Measurements from ENCODE around the gene SLC9A9. TPM values are rescaled to one million over a fixed set of nuclear protein-coding genes. Genes with fewer than 3 reads are reported as not detected.
"Not testable (repeated sequence)": the region's sequence is repeated elsewhere in the genome, so short reads cannot be mapped to it uniquely, and the experiment has no call there.

SLC9A9 gene
- total RNA-seq, 2 donors from 2014 or later = 29.6 to 60.1 TPM

GRCh38 chr3:143707848-143708247 is 140.4 kb downstream of the SLC9A9 start:
- TF ChIP-seq, protein P1, sequence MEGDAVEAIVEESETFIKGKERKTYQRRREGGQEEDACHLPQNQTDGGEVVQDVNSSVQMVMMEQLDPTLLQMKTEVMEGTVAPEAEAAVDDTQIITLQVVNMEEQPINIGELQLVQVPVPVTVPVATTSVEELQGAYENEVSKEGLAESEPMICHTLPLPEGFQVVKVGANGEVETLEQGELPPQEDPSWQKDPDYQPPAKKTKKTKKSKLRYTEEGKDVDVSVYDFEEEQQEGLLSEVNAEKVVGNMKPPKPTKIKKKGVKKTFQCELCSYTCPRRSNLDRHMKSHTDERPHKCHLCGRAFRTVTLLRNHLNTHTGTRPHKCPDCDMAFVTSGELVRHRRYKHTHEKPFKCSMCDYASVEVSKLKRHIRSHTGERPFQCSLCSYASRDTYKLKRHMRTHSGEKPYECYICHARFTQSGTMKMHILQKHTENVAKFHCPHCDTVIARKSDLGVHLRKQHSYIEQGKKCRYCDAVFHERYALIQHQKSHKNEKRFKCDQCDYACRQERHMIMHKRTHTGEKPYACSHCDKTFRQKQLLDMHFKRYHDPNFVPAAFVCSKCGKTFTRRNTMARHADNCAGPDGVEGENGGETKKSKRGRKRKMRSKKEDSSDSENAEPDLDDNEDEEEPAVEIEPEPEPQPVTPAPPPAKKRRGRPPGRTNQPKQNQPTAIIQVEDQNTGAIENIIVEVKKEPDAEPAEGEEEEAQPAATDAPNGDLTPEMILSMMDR (IDR thresholded peaks at IDR 0.05) = no peak
- no peak overlapping the region for H3K27ac ChIP-seq
- no peak for ATAC-seq (ENCODE audit: insufficient number of reproducible peaks, low FRiP score, low read depth)

DNA sequence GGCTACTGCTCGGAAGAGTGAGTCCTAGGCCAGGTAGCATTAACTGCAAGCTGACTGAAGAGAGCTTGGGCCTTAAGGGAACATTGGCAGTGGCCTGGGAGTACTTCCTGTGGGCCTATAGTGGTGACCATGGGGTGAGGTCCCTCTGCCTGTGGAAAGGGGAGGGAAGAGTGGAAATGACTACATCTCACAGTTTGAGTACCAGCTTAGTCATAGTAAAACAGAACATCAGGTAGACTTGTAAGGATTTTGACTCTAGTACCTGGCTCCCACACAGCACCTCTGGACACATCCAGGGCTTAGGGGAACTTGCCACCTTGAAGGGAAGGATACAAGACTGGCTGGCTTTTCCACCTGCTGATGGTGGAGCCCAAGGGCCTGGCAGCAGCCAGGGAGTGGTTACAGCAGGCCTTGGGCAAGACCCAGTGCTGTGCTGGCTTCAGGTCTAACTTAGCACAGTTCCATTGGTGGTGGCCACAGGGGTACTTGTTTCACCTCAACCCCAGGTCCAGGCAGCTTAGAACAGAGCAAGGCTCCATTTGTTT is 147.8 kb downstream of the SLC9A9 start:
- no peak for ATAC-seq (ENCODE audit: insufficient number of reproducible peaks, low FRiP score, low read depth)
- Histone ChIP-seq H3K36me3 (no peaks in the 10 kb centered on the region), H3K9me3 (no peaks in the 10 kb centered on the region), H3K4me3 (no peak overlapping the region), H3K27me3 (replicated peaks; ENCODE audit: insufficient read depth) (no peaks in the 10 kb centered on the region), H3K27ac (no peak overlapping the region), H3K4me1 (ENCODE audit: control insufficient read depth in 1 of 2, low read depth in 2 of 2) (peaks cover 0 to 5% of the 10 kb centered on the region in 2 donors)
- TF ChIP-seq, protein P1 (IDR thresholded peaks at IDR 0.05) = no peak
- DNase-seq (ENCODE audit: low spot score) = no peak

More at GRCh38 chr3:143707848-143708247, 140.4 kb downstream of the SLC9A9 start:
- Histone ChIP-seq H3K27me3 (replicated peaks; ENCODE audit: insufficient read depth) (no peaks in the 10 kb centered on the region), H3K36me3 (no peaks in the 10 kb centered on the region), H3K4me1 (ENCODE audit: control insufficient read depth in 1 of 2, low read depth in 2 of 2) (no peaks in the 10 kb centered on the region), H3K4me3 (no peak overlapping the region), H3K9me3 (no peaks in the 10 kb centered on the region)
- no peak for DNase-seq (ENCODE audit: low spot score)

GRCh38 chr3:143699424-143699823 is 148.8 kb downstream of the SLC9A9 start:
- H3K36me3 ChIP-seq = no peaks in the 10 kb centered on the region
- no peak for ATAC-seq (ENCODE audit: insufficient number of reproducible peaks, low FRiP score, low read depth)
- DNase-seq (ENCODE audit: low spot score) = no peak
- no peak overlapping the region for H3K27ac ChIP-seq
- H3K9me3 ChIP-seq = no peaks in the 10 kb centered on the region
- peaks cover 0 to 5% of the 10 kb centered on the region in 2 donors for H3K4me1 ChIP-seq (ENCODE audit: control insufficient read depth in 1 of 2, low read depth in 2 of 2)
- no peaks in the 10 kb centered on the region for H3K27me3 ChIP-seq (replicated peaks; ENCODE audit: insufficient read depth)
- no peak overlapping the region for H3K4me3 ChIP-seq
- TF ChIP-seq, protein P1 (IDR thresholded peaks at IDR 0.05) = no peak

DNA sequence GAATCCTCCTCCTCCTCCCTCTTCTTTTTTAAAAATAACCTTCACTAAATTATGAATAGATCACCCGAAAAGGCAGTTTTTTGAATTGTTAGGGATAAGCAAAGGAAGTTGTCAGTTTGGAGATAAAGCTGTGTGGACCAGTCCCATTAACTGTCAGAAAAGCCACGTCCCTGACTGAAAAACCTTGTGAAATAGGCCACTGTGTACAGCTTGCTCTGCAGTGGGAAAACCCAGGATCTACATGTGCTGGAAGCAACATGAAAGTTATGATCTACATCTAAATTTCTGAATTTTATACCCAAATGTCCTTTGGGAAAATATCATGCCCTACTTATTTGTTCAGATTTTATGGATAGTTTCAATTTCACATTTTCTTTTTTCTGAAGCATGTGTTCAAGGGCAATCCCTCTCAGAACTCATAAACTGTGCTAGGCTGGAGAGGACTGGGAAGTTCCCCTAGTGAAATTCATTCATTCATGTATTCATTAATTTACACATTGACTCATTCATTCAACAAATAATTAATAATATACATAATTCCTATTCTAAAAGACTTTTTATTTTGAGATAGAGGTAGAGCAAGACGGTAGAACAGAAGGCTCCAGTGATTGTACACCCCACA is 149.5 kb downstream of the SLC9A9 start:
- H3K27ac ChIP-seq = no peak overlapping the region
- H3K9me3 ChIP-seq = no peaks in the 10 kb centered on the region
- DNase-seq (ENCODE audit: low spot score) (no peak), ATAC-seq (ENCODE audit: insufficient number of reproducible peaks, low FRiP score, low read depth) (no peak)
- TF ChIP-seq, protein P1 (IDR thresholded peaks at IDR 0.05) = no peak
- peaks cover 0 to 5% of the 10 kb centered on the region in 2 donors for H3K4me1 ChIP-seq (ENCODE audit: control insufficient read depth in 1 of 2, low read depth in 2 of 2)
- H3K36me3 ChIP-seq = no peaks in the 10 kb centered on the region
- no peaks in the 10 kb centered on the region for H3K27me3 ChIP-seq (replicated peaks; ENCODE audit: insufficient read depth)
- H3K4me3 ChIP-seq = no peak overlapping the region

- ATAC-seq (ENCODE audit: insufficient number of reproducible peaks, low FRiP score, low read depth) (no peak), DNase-seq (ENCODE audit: low spot score) (no peak)
- H3K36me3 ChIP-seq = no peaks in the 10 kb centered on the region
- no peaks in the 10 kb centered on the region for H3K27me3 ChIP-seq (replicated peaks; ENCODE audit: insufficient read depth)
- H3K4me1 ChIP-seq (ENCODE audit: control insufficient read depth in 1 of 2, low read depth in 2 of 2) = peaks cover 0 to 5% of the 10 kb centered on the region in 2 donors
- TF ChIP-seq, protein P1 (IDR thresholded peaks at IDR 0.05) = no peak
- H3K27ac ChIP-seq = no peak overlapping the region
- no peak overlapping the region for H3K4me3 ChIP-seq
- H3K9me3 ChIP-seq = no peaks in the 10 kb centered on the region
Observed at GRCh38 chr3:143697975-143698374, 150.3 kb downstream of the SLC9A9 start.

- DNase-seq (ENCODE audit: low spot score); ATAC-seq (ENCODE audit: insufficient number of reproducible peaks, low FRiP score, low read depth); H3K27me3 ChIP-seq (replicated peaks; ENCODE audit: insufficient read depth); H3K9me3 ChIP-seq; H3K4me3 ChIP-seq; H3K36me3 ChIP-seq; H3K4me1 ChIP-seq (ENCODE audit: control insufficient read depth in 1 of 2, low read depth in 2 of 2); H3K27ac ChIP-seq: not testable (repeated sequence)
Observed at GRCh38 chr3:143695333-143695732, 152.9 kb downstream of the SLC9A9 start.
